ENCODE results near the gene APBA2.

The APBA2 gene

GRCh38 chr15:29045717-29046116 lies 159.9 kb downstream of the APBA2 start:
- Histone ChIP-seq H4K20me1 (ENCODE audit: insufficient read depth, low read length) (no peaks in the 10 kb centered on the region), H3K4me3 (ENCODE audit: low read depth in 1 of 2, low read length in 2 of 2) (no peak overlapping the region), H3K9ac (ENCODE audit: low read depth, low read length) (no peak overlapping the region), H3K36me3 (ENCODE audit: insufficient read depth, low read length) (no peaks in the 10 kb centered on the region), H3K4me1 (ENCODE audit: insufficient read depth, low read length) (no peaks in the 10 kb centered on the region), H3K4me2 (ENCODE audit: insufficient read depth, low read length) (no peak overlapping the region), H3K9me3 (ENCODE audit: insufficient read depth, low read length, severe bottlenecking) (no peaks in the 10 kb centered on the region), H3K27me3 (ENCODE audit: insufficient read depth, low read length, poor library complexity) (no peaks in the 10 kb centered on the region), H2AFZ (ENCODE audit: low read depth, low read length) (no peak overlapping the region), H3K79me2 (ENCODE audit: insufficient read depth, low read length) (no peaks in the 10 kb centered on the region), H3K27ac (ENCODE audit: low read length) (no peak overlapping the region)
- TF ChIP-seq CTCF (IDR thresholded peaks at IDR 0.05; ENCODE audit: borderline replicate concordance, extremely low read depth, low read length, poor library complexity, severe bottlenecking) (no peak), EZH2 (IDR thresholded peaks at IDR 0.05; ENCODE audit: borderline replicate concordance, low read depth, low read length, severe bottlenecking) (no peak)
- no peak for DNase-seq
- ATAC-seq (ENCODE audit: insufficient read depth, low read depth), result no peak

DNA sequence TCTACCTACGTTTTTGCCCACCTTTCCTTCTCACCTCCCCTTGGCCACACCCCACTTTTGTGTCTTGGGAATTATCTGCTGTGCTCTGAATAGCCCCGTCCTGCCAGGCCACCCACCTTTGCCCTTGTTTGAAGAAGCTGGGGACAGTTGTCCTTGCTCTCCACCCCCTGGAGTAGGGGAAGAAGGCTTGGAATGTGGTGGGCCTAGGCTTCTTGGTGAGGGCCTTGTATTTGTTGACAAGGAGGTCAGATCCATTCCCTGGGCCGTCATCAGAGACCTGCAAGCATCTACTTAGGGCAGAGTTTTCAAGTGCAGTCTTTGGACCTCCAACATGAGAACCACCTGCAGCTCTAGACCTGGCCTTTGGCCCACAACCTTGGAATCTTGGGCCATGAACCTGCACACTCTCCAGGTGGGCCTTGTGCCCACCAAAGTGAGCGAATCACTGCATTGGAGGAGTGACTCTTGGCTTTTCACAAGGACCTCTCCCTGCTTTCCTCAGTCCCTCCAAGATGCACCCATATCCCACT lies 160.6 kb downstream of the APBA2 start:
- DNase-seq (no peak), ATAC-seq (ENCODE audit: insufficient read depth, low read depth) (no peak)
- no peak overlapping the region for H3K9ac ChIP-seq (ENCODE audit: low read depth, low read length)
- H2AFZ ChIP-seq (ENCODE audit: low read depth, low read length), result no peak overlapping the region
- H3K27ac ChIP-seq (ENCODE audit: low read length), result no peak overlapping the region
- TF ChIP-seq CTCF (IDR thresholded peaks at IDR 0.05; ENCODE audit: borderline replicate concordance, extremely low read depth, low read length, poor library complexity, severe bottlenecking) (no peak), EZH2 (IDR thresholded peaks at IDR 0.05; ENCODE audit: borderline replicate concordance, low read depth, low read length, severe bottlenecking) (no peak)
- H3K4me3 ChIP-seq (ENCODE audit: low read depth in 1 of 2, low read length in 2 of 2), result no peak overlapping the region
- H4K20me1 ChIP-seq (ENCODE audit: insufficient read depth, low read length), result no peaks in the 10 kb centered on the region
- no peaks in the 10 kb centered on the region for H3K36me3 ChIP-seq (ENCODE audit: insufficient read depth, low read length)
- no peaks in the 10 kb centered on the region for H3K9me3 ChIP-seq (ENCODE audit: insufficient read depth, low read length, severe bottlenecking)
- H3K4me2 ChIP-seq (ENCODE audit: insufficient read depth, low read length), result no peak overlapping the region
- H3K79me2 ChIP-seq (ENCODE audit: insufficient read depth, low read length), result no peaks in the 10 kb centered on the region
- H3K27me3 ChIP-seq (ENCODE audit: insufficient read depth, low read length, poor library complexity), result no peaks in the 10 kb centered on the region
- H3K4me1 ChIP-seq (ENCODE audit: insufficient read depth, low read length), result no peaks in the 10 kb centered on the region

DNA sequence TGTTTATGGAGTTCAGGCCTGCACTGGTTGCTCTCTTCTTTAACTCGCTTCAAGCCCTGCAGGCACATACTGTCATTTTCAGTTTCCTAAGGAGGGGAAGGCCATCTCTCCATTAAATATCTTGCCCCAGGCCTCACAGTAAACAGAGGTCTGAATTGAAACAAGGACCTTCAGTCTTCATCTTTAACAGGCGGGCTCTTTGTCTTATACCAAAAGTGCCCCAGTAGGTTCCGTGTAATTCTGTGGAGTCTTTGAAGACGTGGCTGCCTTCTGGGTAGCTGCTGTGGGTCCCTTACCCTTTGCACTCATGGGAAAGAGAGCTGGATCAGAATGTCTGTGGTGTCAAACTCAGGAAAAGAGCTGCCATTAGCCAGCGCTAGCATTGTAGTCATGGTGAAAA lies 161.2 kb downstream of the APBA2 start:
- H2AFZ ChIP-seq (ENCODE audit: low read depth, low read length), result no peak overlapping the region
- H3K27me3 ChIP-seq (ENCODE audit: insufficient read depth, low read length, poor library complexity), result no peaks in the 10 kb centered on the region
- H3K36me3 ChIP-seq (ENCODE audit: insufficient read depth, low read length), result no peaks in the 10 kb centered on the region
- H3K9ac ChIP-seq (ENCODE audit: low read depth, low read length), result no peak overlapping the region
- DNase-seq (no peak), ATAC-seq (ENCODE audit: insufficient read depth, low read depth) (no peak)
- no peaks in the 10 kb centered on the region for H3K4me1 ChIP-seq (ENCODE audit: insufficient read depth, low read length)
- H3K79me2 ChIP-seq (ENCODE audit: insufficient read depth, low read length), result no peaks in the 10 kb centered on the region
- H3K4me3 ChIP-seq (ENCODE audit: low read depth in 1 of 2, low read length in 2 of 2), result no peak overlapping the region
- H4K20me1 ChIP-seq (ENCODE audit: insufficient read depth, low read length), result no peaks in the 10 kb centered on the region
- H3K9me3 ChIP-seq (ENCODE audit: insufficient read depth, low read length, severe bottlenecking), result no peaks in the 10 kb centered on the region
- no peak overlapping the region for H3K27ac ChIP-seq (ENCODE audit: low read length)
- no peak overlapping the region for H3K4me2 ChIP-seq (ENCODE audit: insufficient read depth, low read length)
- TF ChIP-seq CTCF (IDR thresholded peaks at IDR 0.05; ENCODE audit: borderline replicate concordance, extremely low read depth, low read length, poor library complexity, severe bottlenecking) (no peak), EZH2 (IDR thresholded peaks at IDR 0.05; ENCODE audit: borderline replicate concordance, low read depth, low read length, severe bottlenecking) (no peak)

DNA sequence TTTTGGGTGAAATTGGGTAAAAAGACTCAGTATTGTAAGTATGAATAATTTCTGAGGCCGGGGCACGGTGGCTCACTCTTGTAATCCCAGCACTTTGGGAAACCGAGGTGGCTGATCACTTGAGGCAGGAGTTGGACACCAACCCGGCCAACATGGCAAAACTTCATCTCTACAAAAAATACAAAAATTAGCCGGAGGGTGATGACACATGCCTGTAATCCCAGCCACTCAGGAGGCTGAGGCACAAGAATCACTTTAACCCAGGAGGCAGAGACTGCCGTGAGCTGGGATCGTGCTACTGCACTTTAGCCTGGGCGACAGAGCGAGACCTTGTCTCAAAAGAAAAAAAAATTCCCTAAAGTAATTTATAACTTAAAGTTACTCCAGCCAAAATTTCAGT lies 162.2 kb downstream of the APBA2 start:
- no peak for DNase-seq
- Histone ChIP-seq H3K27me3 (ENCODE audit: insufficient read depth, low read length, poor library complexity) (no peaks in the 10 kb centered on the region), H3K4me3 (ENCODE audit: low read depth in 1 of 2, low read length in 2 of 2) (no peak overlapping the region), H3K27ac (ENCODE audit: low read length) (no peak overlapping the region), H2AFZ (ENCODE audit: low read depth, low read length) (no peak overlapping the region), H3K9me3 (ENCODE audit: insufficient read depth, low read length, severe bottlenecking) (no peaks in the 10 kb centered on the region), H3K4me1 (ENCODE audit: insufficient read depth, low read length) (no peaks in the 10 kb centered on the region), H4K20me1 (ENCODE audit: insufficient read depth, low read length) (no peaks in the 10 kb centered on the region), H3K4me2 (ENCODE audit: insufficient read depth, low read length) (no peak overlapping the region), H3K9ac (ENCODE audit: low read depth, low read length) (no peak overlapping the region), H3K79me2 (ENCODE audit: insufficient read depth, low read length) (no peaks in the 10 kb centered on the region), H3K36me3 (ENCODE audit: insufficient read depth, low read length) (no peaks in the 10 kb centered on the region)
- TF ChIP-seq EZH2 (IDR thresholded peaks at IDR 0.05; ENCODE audit: borderline replicate concordance, low read depth, low read length, severe bottlenecking) (no peak), CTCF (IDR thresholded peaks at IDR 0.05; ENCODE audit: borderline replicate concordance, extremely low read depth, low read length, poor library complexity, severe bottlenecking) (no peak)
- ATAC-seq (ENCODE audit: insufficient read depth, low read depth), result no peak

Data from DND-41 (cell line).